BJ (cell line): Measurements from ENCODE around the gene TTC7B. TPM values are rescaled to one million over a fixed set of nuclear protein-coding genes. Genes with fewer than 3 reads are reported as not detected.

Experiments used
- CTCF ChIA-PET: fragments of 350-600 bp; formaldehyde crosslinking; extraction: SDS; loops from one replicate; lab custom pipeline; 2021; ENCODE audit warnings: antibody characterized with exemption, inconsistent platforms; lab: Yijun Ruan, JAX
- POLR2A ChIA-PET: fragments of 300-600 bp; sonication (Branson Sonifier 250); formaldehyde crosslinking; extraction: SDS; loops from one replicate; lab custom pipeline; 2021; ENCODE audit warnings: antibody characterized with exemption; lab: Charles Lee
- DNase-seq: peaks from one replicate; pipeline ENCODE4 v3.0.0-alpha.2; 2011; ENCODE audit warnings: low read depth
- H3K27me3 ChIP-seq: 2 replicates; pipeline ENCODE4 v1.6.0; 2011; ENCODE audit warnings: low read length; ENCODE audit not compliant: control insufficient read depth, insufficient read depth
- H3K36me3 ChIP-seq: 2 replicates; pipeline ENCODE4 v1.5.1; 2011; ENCODE audit warnings: low read length; ENCODE audit not compliant: control insufficient read depth, insufficient read depth
- H3K4me3 ChIP-seq: 2 replicates; pipeline ENCODE4 v1.5.1; 2011; ENCODE audit warnings: low read depth, mild to moderate bottlenecking, control low read depth, low read length
- CTCF ChIP-seq: IDR thresholded peaks from 2 replicates; pipeline ENCODE4 v1.5.1; 2011; ENCODE audit warnings: low read depth, mild to moderate bottlenecking, control low read depth, inconsistent platforms, low read length, moderate library complexity; ENCODE audit not compliant: insufficient read depth
- polyA plus RNA-seq: library from polyadenylated mRNA; depleted of rRNA; stranded (reverse); fragments of >200 nt; gene quantifications from 2 replicates; pipeline ENCODE4 v1.2.3, GENCODE V29; 2011

The TTC7B gene
- polyA plus RNA-seq, 1 experiment, result 46.9 TPM

- POLR2A ChIA-PET, result no interaction called here
- CTCF ChIA-PET, result interaction anchor here (0.5 to 1.6 kb wide), 2 partner anchors 10 to 39 kb away, joined by 3 to 5 read pairs; no protein-coding TSS in a partner anchor
- no peak for TF ChIP-seq CTCF
- no peak overlapping the region for H3K4me3 ChIP-seq
- H3K27me3 ChIP-seq, result no peaks in the 10 kb centered on the region
- H3K36me3 ChIP-seq, result peaks cover 1% of the 10 kb centered on the region; the same call in 1 of the 2 replicates
- DNase-seq, result no peak
Observed at GRCh38 chr14:90781876-90782275, 34.4 kb downstream of the TTC7B start.

DNA sequence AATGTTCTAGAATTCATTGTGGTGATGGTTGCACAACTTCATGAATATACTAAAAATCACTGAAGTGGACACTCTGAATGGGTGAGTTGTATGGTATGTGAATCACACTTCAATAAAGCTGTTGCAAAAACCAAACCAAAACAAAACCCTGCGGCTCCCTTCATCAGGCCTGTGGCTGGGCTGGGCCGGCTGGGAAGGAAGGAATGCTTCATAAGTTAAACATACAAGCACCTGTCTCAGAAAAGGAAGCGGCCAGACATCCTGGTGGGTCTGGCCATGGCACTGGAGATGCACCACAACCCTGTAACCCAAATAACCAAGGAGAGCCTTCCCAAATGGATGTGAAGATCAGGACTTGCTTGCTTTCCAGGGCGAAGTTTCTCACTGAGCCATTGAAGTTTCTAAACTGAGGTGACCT lies 34.9 kb downstream of the TTC7B start:
- no peak for DNase-seq
- Histone ChIP-seq H3K4me3 (no peak overlapping the region), H3K36me3 (peaks cover 1% of the 10 kb centered on the region; the same call in 1 of the 2 replicates), H3K27me3 (no peaks in the 10 kb centered on the region)
- TF ChIP-seq CTCF, result no peak
- POLR2A ChIA-PET, result no interaction called here
- CTCF ChIA-PET, result interaction anchor here (0.5 to 1.6 kb wide), 2 partner anchors 10 to 39 kb away, joined by 3 to 5 read pairs; no protein-coding TSS in a partner anchor

DNA sequence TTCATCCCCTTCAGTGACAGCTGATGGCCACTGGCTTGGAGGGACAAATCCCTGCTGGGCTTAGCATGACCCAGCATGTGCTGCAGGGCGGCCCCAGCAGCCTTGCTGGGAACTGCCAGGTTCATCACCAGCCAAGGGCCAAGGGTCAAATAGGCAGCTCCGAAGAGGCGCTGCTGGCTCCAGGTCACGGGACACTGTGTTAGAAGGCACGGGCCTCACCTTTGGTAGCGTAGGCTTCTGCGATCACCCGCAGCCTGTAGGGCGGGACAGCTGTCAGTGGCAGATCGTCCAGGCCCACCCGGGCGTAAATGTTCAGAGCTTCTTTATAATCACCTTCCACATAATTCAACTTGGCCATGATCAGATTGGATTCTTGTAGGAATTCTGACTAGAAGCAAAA lies 35.7 kb downstream of the TTC7B start:
- Histone ChIP-seq H3K36me3 (peaks cover under 1% of the 10 kb centered on the region), H3K27me3 (no peaks in the 10 kb centered on the region), H3K4me3 (no peak overlapping the region)
- no peak for DNase-seq
- no peak for TF ChIP-seq CTCF
- POLR2A ChIA-PET, result no interaction called here
- CTCF ChIA-PET, result interaction anchor here (3.1 kb wide), 1 partner anchor 20 kb away, joined by 9 read pairs; no protein-coding TSS in a partner anchor

DNA sequence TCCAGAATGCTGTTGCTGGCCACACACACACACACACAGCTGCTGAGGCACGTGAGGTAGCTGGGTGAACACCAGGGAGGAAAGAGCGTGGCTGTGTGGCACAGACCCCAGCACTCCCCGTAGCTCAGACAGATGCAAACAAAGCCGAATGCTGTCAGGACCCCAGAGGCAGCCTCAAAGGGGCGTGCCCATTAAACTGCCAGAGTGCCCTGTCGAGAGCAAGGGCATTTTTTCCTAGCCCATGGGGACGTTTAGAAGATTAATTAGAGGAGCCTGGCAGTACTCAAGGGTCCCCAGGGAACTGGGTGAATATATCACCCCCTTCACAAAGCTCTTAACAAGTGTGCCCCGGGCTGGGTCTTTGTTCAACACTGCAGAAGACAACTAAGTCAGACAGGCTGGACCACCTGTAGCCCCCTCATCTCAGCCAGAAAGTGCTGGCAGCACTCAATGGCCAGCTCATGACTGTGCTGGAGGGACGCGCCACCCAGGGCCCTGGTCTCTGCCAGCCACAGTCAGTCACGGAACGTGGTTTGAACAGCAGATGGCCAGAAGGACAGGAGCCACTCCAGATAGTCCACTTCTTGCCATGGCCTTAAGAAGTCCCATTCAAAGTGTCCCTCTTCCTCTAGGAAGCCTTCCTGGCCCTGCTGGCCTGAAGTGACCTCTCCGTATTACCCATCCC lies 37.5 kb downstream of the TTC7B start:
- Histone ChIP-seq H3K4me3 (no peak overlapping the region), H3K27me3 (no peaks in the 10 kb centered on the region), H3K36me3 (no peaks in the 10 kb centered on the region; the same call in none of the 2 replicates)
- ChIA-PET POLR2A (interaction anchor here (0.5 kb wide), 1 partner anchor 35 kb away, joined by 6 read pairs; no protein-coding TSS in a partner anchor), CTCF (interaction anchor here (0.5 to 3.1 kb wide), 4 partner anchors 18 to 404 kb away, joined by 3 to 9 read pairs (median 3); no protein-coding TSS in a partner anchor)
- TF ChIP-seq CTCF, result no peak
- DNase-seq, result no peak

- POLR2A ChIA-PET, result no interaction called here
- no peak overlapping the region for H3K4me3 ChIP-seq
- CTCF ChIA-PET, result interaction anchor here (0.5 to 3.1 kb wide), 3 partner anchors 17 to 58 kb away, joined by 3 to 9 read pairs (median 3); no protein-coding TSS in a partner anchor
- no peaks in the 10 kb centered on the region; the same call in none of the 2 replicates for H3K36me3 ChIP-seq
- H3K27me3 ChIP-seq, result no peaks in the 10 kb centered on the region
- no peak for TF ChIP-seq CTCF
- DNase-seq, result no peak
Observed at GRCh38 chr14:90777830-90778485, 38.3 kb downstream of the TTC7B start.
